ENCODE measurements around the gene CHD5.

CHD5 gene

GRCh38 chr1:6158181-6158580 lies 21.9 kb downstream of the CHD5 start:
- Histone ChIP-seq H3K4me3 (ENCODE audit: low read length, poor library complexity, severe bottlenecking) (no peak overlapping the region), H2AFZ (ENCODE audit: low read length) (no peak overlapping the region), H3K9me2 (replicated peaks; ENCODE audit: low read depth, low read length) (no peaks in the 10 kb centered on the region), H3K4me2 (ENCODE audit: low read depth, low read length, poor library complexity, severe bottlenecking) (no peak overlapping the region), H4K20me1 (ENCODE audit: insufficient read depth, low read length, poor library complexity, severe bottlenecking) (no peaks in the 10 kb centered on the region), H3K79me2 (ENCODE audit: insufficient read depth, low read length) (peaks cover 2% of the 10 kb centered on the region; the same call in 1 of the 2 replicates), H3K36me3 (ENCODE audit: insufficient read depth, low read length) (no peaks in the 10 kb centered on the region), H3K9ac (ENCODE audit: low read depth, low read length, poor library complexity, severe bottlenecking) (no peak overlapping the region), H3F3A (ENCODE audit: low read depth) (peaks cover 4% of the 10 kb centered on the region; the same call in 1 of the 2 replicates), H3K27me3 (ENCODE audit: insufficient read depth, low read length, poor library complexity, severe bottlenecking) (no peaks in the 10 kb centered on the region), H3K9me3 (ENCODE audit: insufficient read depth, low read depth, low read length) (no peaks in the 10 kb centered on the region), H3K4me1 (ENCODE audit: insufficient read depth, low read length, poor library complexity, severe bottlenecking) (peaks cover 21% of the 10 kb centered on the region)
- TF ChIP-seq EZH2phosphoT487 (IDR thresholded peaks at IDR 0.05; ENCODE audit: borderline replicate concordance) (no peak), CTCF (conservative IDR thresholded peaks at IDR 0.05; ENCODE audit: low read length) (no peak)

- Histone ChIP-seq H3K4me1 (ENCODE audit: insufficient read depth, low read length, poor library complexity, severe bottlenecking) (peaks cover 26% of the 10 kb centered on the region), H3K4me3 (ENCODE audit: low read length, poor library complexity, severe bottlenecking) (no peak overlapping the region), H3K9me2 (replicated peaks; ENCODE audit: low read depth, low read length) (no peaks in the 10 kb centered on the region), H4K20me1 (ENCODE audit: insufficient read depth, low read length, poor library complexity, severe bottlenecking) (no peaks in the 10 kb centered on the region), H3K9ac (ENCODE audit: low read depth, low read length, poor library complexity, severe bottlenecking) (no peak overlapping the region), H3K36me3 (ENCODE audit: insufficient read depth, low read length) (no peaks in the 10 kb centered on the region), H3F3A (ENCODE audit: low read depth) (peaks cover 4% of the 10 kb centered on the region; the same call in 1 of the 2 replicates), H2AFZ (ENCODE audit: low read length) (no peak overlapping the region), H3K79me2 (ENCODE audit: insufficient read depth, low read length) (peaks cover 7% of the 10 kb centered on the region; the same call in 1 of the 2 replicates), H3K9me3 (ENCODE audit: insufficient read depth, low read depth, low read length) (no peaks in the 10 kb centered on the region), H3K27me3 (ENCODE audit: insufficient read depth, low read length, poor library complexity, severe bottlenecking) (no peaks in the 10 kb centered on the region), H3K4me2 (ENCODE audit: low read depth, low read length, poor library complexity, severe bottlenecking) (no peak overlapping the region)
- TF ChIP-seq CTCF (conservative IDR thresholded peaks at IDR 0.05; ENCODE audit: low read length): no peak
Observed at GRCh38 chr1:6157528-6158174, 22.5 kb downstream of the CHD5 start.

DNA sequence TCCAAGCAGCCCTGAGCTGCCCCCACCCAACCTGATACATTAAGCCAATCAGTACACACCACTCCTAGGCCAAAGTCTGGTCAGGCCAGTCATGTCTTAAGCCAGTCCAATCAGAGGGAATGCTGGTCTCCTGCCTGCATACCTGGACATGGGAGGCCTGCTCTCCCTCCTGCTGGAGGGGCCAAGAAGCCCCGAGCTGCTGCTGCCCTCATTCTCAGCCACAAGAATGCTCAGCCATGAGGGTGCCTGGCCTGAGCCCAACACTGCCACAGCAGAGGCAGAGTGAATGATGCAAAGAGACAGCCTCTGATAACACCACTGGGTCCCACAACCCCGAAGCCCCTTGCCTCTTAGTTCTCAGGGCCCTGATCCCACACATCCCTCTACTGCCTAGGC lies 23.0 kb downstream of the CHD5 start:
- no peaks in the 10 kb centered on the region for H3K9me2 ChIP-seq (replicated peaks; ENCODE audit: low read depth, low read length)
- H3K36me3 ChIP-seq (ENCODE audit: insufficient read depth, low read length): no peaks in the 10 kb centered on the region
- H3K4me3 ChIP-seq (ENCODE audit: low read length, poor library complexity, severe bottlenecking): no peak overlapping the region
- peaks cover 28% of the 10 kb centered on the region for H3K4me1 ChIP-seq (ENCODE audit: insufficient read depth, low read length, poor library complexity, severe bottlenecking)
- no peaks in the 10 kb centered on the region for H4K20me1 ChIP-seq (ENCODE audit: insufficient read depth, low read length, poor library complexity, severe bottlenecking)
- H3F3A ChIP-seq (ENCODE audit: low read depth): peaks cover 4% of the 10 kb centered on the region; the same call in 1 of the 2 replicates
- H3K27me3 ChIP-seq (ENCODE audit: insufficient read depth, low read length, poor library complexity, severe bottlenecking): no peaks in the 10 kb centered on the region
- TF ChIP-seq EZH2phosphoT487 (IDR thresholded peaks at IDR 0.05; ENCODE audit: borderline replicate concordance) (no peak), CTCF (conservative IDR thresholded peaks at IDR 0.05; ENCODE audit: low read length) (no peak)
- no peaks in the 10 kb centered on the region for H3K9me3 ChIP-seq (ENCODE audit: insufficient read depth, low read depth, low read length)
- no peak overlapping the region for H3K4me2 ChIP-seq (ENCODE audit: low read depth, low read length, poor library complexity, severe bottlenecking)
- H2AFZ ChIP-seq (ENCODE audit: low read length): no peak overlapping the region
- no peak overlapping the region for H3K9ac ChIP-seq (ENCODE audit: low read depth, low read length, poor library complexity, severe bottlenecking)
- H3K79me2 ChIP-seq (ENCODE audit: insufficient read depth, low read length): peaks cover 8% of the 10 kb centered on the region; the same call in 1 of the 2 replicates

All from Loucy (cell line).